Measurements from ENCODE around the gene HMGB3. TPM values are rescaled to one million over a fixed set of nuclear protein-coding genes. Genes with fewer than 3 reads are reported as not detected.
"Not testable (repeated sequence)": the region's sequence is repeated elsewhere in the genome, so short reads cannot be mapped to it uniquely, and the experiment has no call there.

Gene HMGB3
- total and polyA plus RNA-seq, 5 experiments from 2014 or later: 0.36 to 0.81 (median 0.49) TPM; not detected in 1

DNA sequence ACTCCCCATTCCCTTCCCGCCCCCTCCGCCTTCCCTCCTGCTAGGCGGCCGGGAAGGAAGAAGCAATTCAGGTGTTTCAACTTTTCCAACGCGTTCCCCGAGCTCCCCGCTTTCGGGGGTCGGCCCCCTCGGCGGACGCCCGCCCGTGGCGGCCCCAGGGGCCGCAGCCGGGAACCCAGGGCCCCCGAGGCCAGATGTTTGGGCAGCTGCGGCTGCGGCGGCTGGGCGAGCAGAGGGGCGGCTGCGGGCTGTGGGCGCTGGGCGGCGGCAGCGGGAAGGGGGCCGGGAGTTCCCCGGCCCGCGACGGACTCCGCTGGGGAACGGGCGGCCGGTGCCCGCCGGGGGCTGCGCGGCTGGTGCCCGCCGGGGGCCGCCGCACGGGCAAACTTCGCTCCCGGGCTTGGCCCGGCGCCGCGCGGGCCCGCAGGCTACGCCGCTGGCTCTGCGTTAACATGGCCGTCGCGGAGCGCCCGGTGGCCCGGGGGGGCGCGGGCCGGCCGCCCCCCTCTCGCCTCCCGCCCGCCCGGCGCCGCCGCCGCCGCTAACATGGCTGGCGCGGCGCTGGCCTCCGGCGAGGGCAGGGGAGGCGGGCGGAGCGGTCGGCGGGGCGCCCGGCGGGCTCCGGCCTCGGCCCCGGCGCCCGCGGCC, 510 bp downstream of the HMGB3 start:
- Mint-ChIP-seq H3K9me3 (no peaks in the 10 kb centered on the region), H3K4me3 (peak overlapping the region in 2 of 10 donors; percentile 45 to 66), H3K4me1 (peaks cover 0 to 13% (median 7%) of the 10 kb centered on the region in 4 donors), H3K27ac (no peak overlapping the region), H3K36me3 (no peaks in the 10 kb centered on the region), H3K27me3 (peaks cover 6 to 17% (median 7%) of the 10 kb centered on the region in 5 donors)
- ATAC-seq (peak; percentile 4 to 13), DNase-seq (peak in 1 of 10 donors; percentile 5)
- POLR2A ChIA-PET: no interaction called here

GRCh38 chrX:150984169-150984824, 1.2 kb downstream of the HMGB3 start:
- peak in 1 of 2 donors; percentile 15 for ATAC-seq
- Mint-ChIP-seq H3K4me1 (peaks cover 0 to 13% (median 7%) of the 10 kb centered on the region in 4 donors), H3K9me3 (no peaks in the 10 kb centered on the region), H3K27ac (peak overlapping the region in 4 of 10 donors; percentile 2 to 69 (median 53)), H3K27me3 (peaks cover 7 to 18% (median 7%) of the 10 kb centered on the region in 5 donors), H3K4me3 (peak overlapping the region; percentile 77 to 91 (median 86)), H3K36me3 (no peaks in the 10 kb centered on the region)
- POLR2A ChIA-PET: no interaction called here
- peak in 2 of 10 donors; percentile 1 to 9 for DNase-seq

- ATAC-seq, H3K36me3 Mint-ChIP-seq, H3K4me3 Mint-ChIP-seq, POLR2A ChIA-PET, H3K9me3 Mint-ChIP-seq, DNase-seq, H3K4me1 Mint-ChIP-seq, H3K27ac Mint-ChIP-seq: not testable (repeated sequence)
- peaks cover 7 to 18% (median 14%) of the 10 kb centered on the region in 5 donors for H3K27me3 Mint-ChIP-seq
These were observed 4.6 kb downstream of the HMGB3 start for GRCh38 chrX:150987687-150988086.

- POLR2A ChIA-PET: no interaction called here
- Mint-ChIP-seq H3K27me3 (peaks cover 7 to 18% (median 14%) of the 10 kb centered on the region in 5 donors), H3K36me3 (no peaks in the 10 kb centered on the region), H3K4me1 (peaks cover 0 to 6% (median 5%) of the 10 kb centered on the region in 4 donors), H3K4me3 (no peak overlapping the region), H3K27ac (no peak overlapping the region), H3K9me3 (no peaks in the 10 kb centered on the region)
- no peak for DNase-seq
- no peak for ATAC-seq
These were observed 6.3 kb downstream of the HMGB3 start for GRCh38 chrX:150989420-150989819.

DNA sequence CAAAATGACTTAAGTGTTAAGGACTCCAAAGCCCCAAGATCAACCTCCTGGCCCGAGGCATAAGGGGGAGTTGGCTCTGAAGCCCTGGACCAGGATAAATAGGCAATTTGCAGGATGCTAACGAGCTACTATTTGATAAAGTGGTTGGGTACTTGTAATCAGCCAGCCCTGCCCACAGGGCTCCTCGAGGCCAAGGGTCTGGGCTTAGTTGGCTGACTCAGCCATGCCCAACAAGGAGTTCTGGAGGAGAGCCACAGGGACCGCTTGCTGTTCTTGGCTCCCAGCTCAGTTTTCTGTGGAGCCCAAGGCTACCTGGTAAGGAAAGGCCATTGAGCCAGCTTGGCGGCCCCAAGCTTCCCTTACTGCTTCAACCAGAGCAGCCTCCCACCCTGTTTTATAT, 7.8 kb downstream of the HMGB3 start:
- DNase-seq (no peak), ATAC-seq (no peak)
- Mint-ChIP-seq H3K9me3 (no peaks in the 10 kb centered on the region), H3K27me3 (peaks cover under 1 to 18% (median 8%) of the 10 kb centered on the region in 5 donors), H3K4me3 (no peak overlapping the region), H3K27ac (no peak overlapping the region), H3K36me3 (no peaks in the 10 kb centered on the region), H3K4me1 (no peaks in the 10 kb centered on the region)
- POLR2A ChIA-PET: no interaction called here

GRCh38 chrX:151000861-151001331, 17.8 kb downstream of the HMGB3 start:
- ATAC-seq (no peak), DNase-seq (no peak)
- Mint-ChIP-seq H3K9me3 (no peaks in the 10 kb centered on the region), H3K36me3 (no peaks in the 10 kb centered on the region), H3K4me1 (no peaks in the 10 kb centered on the region), H3K27me3 (peaks cover 0 to 1% (median 0%) of the 10 kb centered on the region in 5 donors), H3K4me3 (no peak overlapping the region), H3K27ac (no peak overlapping the region)
- POLR2A ChIA-PET: no interaction called here

- DNase-seq (no peak), ATAC-seq (no peak)
- no peaks in the 10 kb centered on the region for H3K36me3 Mint-ChIP-seq
- peaks cover 0 to 5% (median 4%) of the 10 kb centered on the region in 5 donors for H3K27me3 Mint-ChIP-seq
- no peaks in the 10 kb centered on the region for H3K9me3 Mint-ChIP-seq
- H3K4me3 Mint-ChIP-seq: no peak overlapping the region
- H3K4me1 Mint-ChIP-seq: no peaks in the 10 kb centered on the region
- POLR2A ChIA-PET: no interaction called here
- no peak overlapping the region for H3K27ac Mint-ChIP-seq
These were observed 20.9 kb downstream of the HMGB3 start for GRCh38 chrX:151004085-151004484.

- POLR2A ChIA-PET: no interaction called here
- H3K36me3 Mint-ChIP-seq: no peaks in the 10 kb centered on the region
These were observed 23.4 kb downstream of the HMGB3 start for GRCh38 chrX:151006410-151007109.

GRCh38 chrX:151009582-151009981, 26.4 kb downstream of the HMGB3 start:
- H3K9me3 Mint-ChIP-seq: peaks cover 0 to 10% (median 0%) of the 10 kb centered on the region in 9 donors
- H3K27me3 Mint-ChIP-seq: peaks cover 0 to 7% (median 4%) of the 10 kb centered on the region in 5 donors
- no peaks in the 10 kb centered on the region for H3K36me3 Mint-ChIP-seq
- no peak overlapping the region for H3K27ac Mint-ChIP-seq
- H3K4me3 Mint-ChIP-seq: no peak overlapping the region
- POLR2A ChIA-PET: no interaction called here
- ATAC-seq (no peak), DNase-seq (no peak)
- H3K4me1 Mint-ChIP-seq: peaks cover 0 to 1% (median 0%) of the 10 kb centered on the region in 4 donors

More at GRCh38 chrX:151006410-151007109, 23.4 kb downstream of the HMGB3 start:
- DNase-seq: no peak
- Mint-ChIP-seq H3K4me1 (no peaks in the 10 kb centered on the region), H3K9me3 (no peaks in the 10 kb centered on the region), H3K4me3 (no peak overlapping the region), H3K27ac (no peak overlapping the region), H3K27me3 (peaks cover 0 to 7% (median 4%) of the 10 kb centered on the region in 5 donors)
- ATAC-seq: no peak

DNA sequence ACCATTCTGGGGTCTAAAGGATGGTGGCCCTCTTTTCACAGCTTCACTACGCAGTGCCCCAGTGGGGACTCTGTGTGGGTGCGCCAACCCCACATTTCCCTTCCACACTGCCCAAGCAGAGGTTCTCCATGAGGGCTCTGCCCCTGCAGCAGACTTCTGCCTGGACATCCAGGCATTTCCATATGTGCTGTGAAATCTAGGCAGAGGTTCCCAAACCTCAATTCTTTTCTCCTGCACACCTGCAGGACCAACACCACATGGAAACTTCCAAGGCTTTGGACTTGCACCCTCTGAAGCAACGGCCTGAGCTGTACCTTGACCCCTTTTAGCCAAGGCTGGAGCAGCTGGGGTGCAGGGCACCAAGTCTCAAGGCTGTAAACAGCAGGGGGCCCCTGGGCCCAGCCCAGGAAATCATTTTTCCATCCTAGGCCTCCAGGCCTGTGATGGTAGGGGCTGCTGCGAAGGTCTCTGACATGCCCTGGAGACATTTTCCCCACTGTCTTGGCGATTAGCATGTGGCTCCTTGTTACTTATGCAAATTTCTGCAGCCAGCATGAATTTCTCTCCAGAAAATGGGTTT, 30.1 kb downstream of the HMGB3 start:
- no peak overlapping the region for H3K4me3 Mint-ChIP-seq

GRCh38 chrX:151015684-151016083, 32.5 kb downstream of the HMGB3 start:
- H3K27me3 Mint-ChIP-seq: no peaks in the 10 kb centered on the region
- H3K27ac Mint-ChIP-seq: no peak overlapping the region
- POLR2A ChIA-PET: no interaction called here
- H3K4me1 Mint-ChIP-seq: peaks cover 0 to 1% (median 0%) of the 10 kb centered on the region in 4 donors
- no peak for DNase-seq
- H3K9me3 Mint-ChIP-seq: peaks cover 0 to 10% (median 0%) of the 10 kb centered on the region in 9 donors
- ATAC-seq: no peak
- no peaks in the 10 kb centered on the region for H3K36me3 Mint-ChIP-seq
- no peak overlapping the region for H3K4me3 Mint-ChIP-seq

More for the DNA sequence above, 30.1 kb downstream of the HMGB3 start:
- peaks cover 0 to 10% (median 0%) of the 10 kb centered on the region in 9 donors for H3K9me3 Mint-ChIP-seq
- DNase-seq (no peak), ATAC-seq (no peak)
- H3K36me3 Mint-ChIP-seq: no peaks in the 10 kb centered on the region
- POLR2A ChIA-PET: no interaction called here
- H3K4me1 Mint-ChIP-seq: peaks cover 0 to 1% (median 0%) of the 10 kb centered on the region in 4 donors
- H3K27me3 Mint-ChIP-seq: peaks cover 0 to 1% (median 0%) of the 10 kb centered on the region in 5 donors
- no peak overlapping the region for H3K27ac Mint-ChIP-seq

DNA sequence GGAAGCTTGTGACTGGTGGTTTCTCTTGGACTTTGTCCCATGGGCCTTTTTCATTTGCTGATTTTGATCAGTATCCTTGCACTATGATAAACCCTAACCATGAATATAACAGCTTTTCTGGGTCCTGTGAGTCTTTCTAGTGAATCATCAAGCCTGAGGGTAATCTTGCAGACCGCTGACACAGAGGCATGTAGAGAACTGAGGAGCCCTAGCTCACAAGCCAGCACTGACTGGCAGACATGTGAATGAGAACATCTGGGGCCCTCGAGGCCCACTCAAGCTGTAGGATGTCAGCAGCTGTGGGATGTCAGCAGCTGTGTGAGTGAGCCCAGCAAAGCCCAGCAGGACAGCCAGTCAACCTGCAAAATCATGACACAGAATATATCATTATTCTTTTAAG, 36.7 kb downstream of the HMGB3 start:
- no peaks in the 10 kb centered on the region for H3K4me1 Mint-ChIP-seq
- H3K27me3 Mint-ChIP-seq: no peaks in the 10 kb centered on the region
- DNase-seq (no peak), ATAC-seq (no peak)
- H3K4me3 Mint-ChIP-seq: no peak overlapping the region
- no peaks in the 10 kb centered on the region for H3K9me3 Mint-ChIP-seq
- no peaks in the 10 kb centered on the region for H3K36me3 Mint-ChIP-seq
- POLR2A ChIA-PET: no interaction called here
- H3K27ac Mint-ChIP-seq: no peak overlapping the region
